Measurements from ENCODE around the gene GLRX2. TPM values are rescaled to one million over a fixed set of nuclear protein-coding genes. Genes with fewer than 3 reads are reported as not detected.

The GLRX2 gene
- total RNA-seq, 4 donors from 2014 or later = 5.6 to 11.0 (median 8.1) TPM

DNA sequence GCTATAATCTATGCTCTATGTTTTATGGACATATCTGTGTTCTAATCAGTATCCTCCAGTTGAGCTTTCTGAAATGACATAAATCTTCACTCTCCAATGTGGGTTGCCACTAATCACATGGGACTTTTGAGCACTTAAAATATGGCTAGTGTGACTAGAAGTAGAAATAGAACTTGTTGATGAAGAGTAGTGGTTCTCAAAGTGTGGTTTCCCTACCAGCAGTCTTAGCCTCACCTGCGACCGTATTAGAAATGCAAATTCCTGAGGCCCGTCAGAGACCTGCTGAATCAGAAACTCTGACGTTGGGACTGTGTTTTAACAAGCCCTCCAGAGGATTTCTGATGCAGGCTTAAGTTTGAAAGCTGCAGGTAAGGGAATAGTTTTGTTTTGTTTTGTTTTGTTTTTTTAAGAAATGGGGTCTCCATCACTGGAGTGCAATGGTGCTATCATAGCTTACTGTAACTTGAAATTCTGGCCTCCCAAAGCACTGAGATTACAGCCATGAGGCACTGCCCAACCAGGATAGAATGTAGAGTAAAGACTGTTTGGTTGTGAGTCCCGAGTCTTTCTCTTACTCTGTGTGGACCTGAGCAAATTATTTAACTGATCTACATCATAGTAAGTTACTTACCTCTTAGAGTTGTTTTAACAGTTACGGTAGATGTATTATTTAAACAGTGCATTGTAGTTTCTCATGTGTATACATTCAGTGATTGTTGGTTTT lies 21.7 kb downstream of the GLRX2 start:
- intact Hi-C loops (cut with DNase I; ENCODE audit: low total_unique reads) = no loop called here
- no peak for TF ChIP-seq POLR2A (IDR thresholded peaks at IDR 0.05)
- TF ChIP-seq, protein P1, sequence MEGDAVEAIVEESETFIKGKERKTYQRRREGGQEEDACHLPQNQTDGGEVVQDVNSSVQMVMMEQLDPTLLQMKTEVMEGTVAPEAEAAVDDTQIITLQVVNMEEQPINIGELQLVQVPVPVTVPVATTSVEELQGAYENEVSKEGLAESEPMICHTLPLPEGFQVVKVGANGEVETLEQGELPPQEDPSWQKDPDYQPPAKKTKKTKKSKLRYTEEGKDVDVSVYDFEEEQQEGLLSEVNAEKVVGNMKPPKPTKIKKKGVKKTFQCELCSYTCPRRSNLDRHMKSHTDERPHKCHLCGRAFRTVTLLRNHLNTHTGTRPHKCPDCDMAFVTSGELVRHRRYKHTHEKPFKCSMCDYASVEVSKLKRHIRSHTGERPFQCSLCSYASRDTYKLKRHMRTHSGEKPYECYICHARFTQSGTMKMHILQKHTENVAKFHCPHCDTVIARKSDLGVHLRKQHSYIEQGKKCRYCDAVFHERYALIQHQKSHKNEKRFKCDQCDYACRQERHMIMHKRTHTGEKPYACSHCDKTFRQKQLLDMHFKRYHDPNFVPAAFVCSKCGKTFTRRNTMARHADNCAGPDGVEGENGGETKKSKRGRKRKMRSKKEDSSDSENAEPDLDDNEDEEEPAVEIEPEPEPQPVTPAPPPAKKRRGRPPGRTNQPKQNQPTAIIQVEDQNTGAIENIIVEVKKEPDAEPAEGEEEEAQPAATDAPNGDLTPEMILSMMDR (IDR thresholded peaks at IDR 0.05) = no peak

DNA sequence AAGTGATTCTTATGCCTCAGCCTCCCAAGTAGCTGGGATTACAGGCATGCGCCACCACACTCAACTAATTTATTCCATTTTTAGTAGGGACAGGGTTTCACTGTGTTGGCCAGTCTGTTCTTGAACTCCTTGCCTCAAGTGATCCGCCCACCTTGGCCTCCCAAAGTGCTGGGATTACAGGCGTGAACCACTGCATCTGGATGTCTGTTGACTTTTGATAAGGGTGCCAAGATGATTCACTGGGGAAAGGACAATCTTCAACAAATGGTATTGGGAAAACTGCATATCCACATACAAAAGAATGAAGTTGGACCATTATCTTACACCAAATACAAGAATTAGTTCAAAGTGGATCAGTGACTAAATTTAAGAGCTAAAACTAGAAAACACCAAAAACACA lies 26.0 kb downstream of the GLRX2 start:
- TF ChIP-seq POLR2A (IDR thresholded peaks at IDR 0.05) = no peak
- TF ChIP-seq, protein P1 (IDR thresholded peaks at IDR 0.05) = no peak
- no peak for DNase-seq (ENCODE audit: low spot score in 2 of 2)
- no peak overlapping the region for H3K4me3 ChIP-seq (ENCODE audit: low read depth, poor library complexity, severe bottlenecking)
- intact Hi-C loops (cut with DNase I; ENCODE audit: low total_unique reads) = no loop called here
- 95 to 98% methylated on average over 3 of the region's 3 CpGs for WGBS, 2 donors

More for the DNA sequence above, 21.7 kb downstream of the GLRX2 start:
- WGBS, 2 donors = 78 to 82% methylated on average over 6 of the region's 6 CpGs
- DNase-seq (ENCODE audit: low spot score in 2 of 2) = no peak
- H3K4me3 ChIP-seq (ENCODE audit: low read depth, poor library complexity, severe bottlenecking) = no peak overlapping the region

DNA sequence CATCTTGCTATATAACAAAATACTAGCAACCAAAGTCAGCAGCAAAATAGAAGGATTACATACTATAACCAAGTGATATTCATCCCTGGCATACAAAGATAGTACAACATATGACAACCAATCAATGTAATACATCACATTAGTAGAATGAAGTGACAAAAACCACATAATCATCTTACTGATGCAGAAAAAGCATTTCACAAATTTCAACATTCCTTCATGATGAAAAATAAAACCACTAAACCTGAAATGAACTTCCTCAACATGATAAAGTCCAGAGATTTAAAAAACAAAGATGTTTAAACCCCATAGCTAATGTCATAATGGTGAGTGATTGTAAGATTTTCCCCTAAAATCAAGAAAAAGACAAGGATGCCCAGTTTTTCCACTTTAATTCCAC lies 27.2 kb downstream of the GLRX2 start:
- intact Hi-C loops (cut with DNase I; ENCODE audit: low total_unique reads) = no loop called here
- DNase-seq (ENCODE audit: low spot score in 2 of 2) = no peak
- no peak overlapping the region for H3K4me3 ChIP-seq (ENCODE audit: low read depth, poor library complexity, severe bottlenecking)
- TF ChIP-seq, protein P1 (IDR thresholded peaks at IDR 0.05) = no peak
- TF ChIP-seq POLR2A (IDR thresholded peaks at IDR 0.05) = no peak

DNA sequence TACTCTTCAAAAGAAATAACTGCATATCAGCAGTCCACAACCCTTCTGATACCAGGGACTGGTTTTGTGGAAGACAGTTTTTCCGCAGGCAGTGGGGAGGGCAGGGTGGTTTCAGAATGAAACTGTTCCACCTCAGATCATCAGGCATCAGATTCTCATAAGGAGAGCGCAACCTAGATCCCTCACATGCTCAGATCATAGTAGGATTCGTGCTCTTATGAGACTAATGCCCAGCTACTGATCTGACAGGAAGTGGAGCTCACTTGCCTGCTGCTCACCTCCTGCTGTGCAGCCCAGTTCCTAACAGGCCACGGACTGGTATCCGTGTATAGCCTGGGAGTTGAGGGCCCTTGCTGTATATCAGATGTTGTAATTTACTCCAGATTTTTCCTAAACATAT lies 34.3 kb downstream of the GLRX2 start:
- no peak for TF ChIP-seq POLR2A (IDR thresholded peaks at IDR 0.05)
- TF ChIP-seq, protein P1 (IDR thresholded peaks at IDR 0.05) = no peak
- 68 to 75% methylated on average over 5 of the region's 5 CpGs for WGBS, 2 donors
- DNase-seq (ENCODE audit: low spot score in 2 of 2) = no peak
- intact Hi-C loops (cut with DNase I; ENCODE audit: low total_unique reads) = no loop called here
- H3K4me3 ChIP-seq (ENCODE audit: low read depth, poor library complexity, severe bottlenecking) = no peak overlapping the region

DNA sequence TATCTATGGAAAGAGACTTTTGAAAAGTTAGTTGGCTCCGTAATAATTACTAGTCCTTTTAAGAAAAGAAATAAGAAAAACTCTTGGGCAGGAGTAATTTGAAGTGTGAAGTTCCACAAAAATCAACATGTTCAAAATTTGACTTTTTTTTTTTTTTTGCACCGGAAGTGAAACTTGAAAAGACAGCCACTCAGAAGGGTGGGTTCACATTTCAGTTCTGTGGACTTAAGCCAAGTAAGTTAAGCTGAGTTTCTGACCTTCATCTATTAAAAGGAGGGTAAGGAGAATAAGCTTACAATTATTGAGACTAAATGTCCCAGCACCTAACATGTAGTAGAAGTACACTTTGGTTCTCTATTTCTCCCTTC lies 34.8 kb downstream of the GLRX2 start:
- DNase-seq (ENCODE audit: low spot score in 2 of 2) = no peak
- intact Hi-C loops (cut with DNase I; ENCODE audit: low total_unique reads) = no loop called here
- no peak for TF ChIP-seq POLR2A (IDR thresholded peaks at IDR 0.05)
- TF ChIP-seq, protein P1 (IDR thresholded peaks at IDR 0.05) = no peak
- WGBS, 2 donors = 63 to 72% methylated on average over 2 of the region's 2 CpGs
- no peak overlapping the region for H3K4me3 ChIP-seq (ENCODE audit: low read depth, poor library complexity, severe bottlenecking)
